ENCODE results near the gene UBE2N.

- TF ChIP-seq CTCF (IDR thresholded peaks at IDR 0.05; ENCODE audit: insufficient read depth, low read length, poor library complexity, severe bottlenecking) (no peak), EZH2phosphoT487 (conservative IDR thresholded peaks at IDR 0.05; ENCODE audit: low read length) (no peak)
Measured at GRCh38 chr12:93449277-93449676, 7.5 kb upstream of the UBE2N start.
